LNCAP (cell line): ENCODE measurements around the gene SLIT1.

Source experiments
- TF ChIP-seq, protein P1 (sequence below): fragments of 450-650 bp; IDR thresholded peaks from 2 replicates; pipeline ENCODE4 v1.5.1; 2017; ENCODE audit warnings: mild to moderate bottlenecking

SLIT1 gene

DNA sequence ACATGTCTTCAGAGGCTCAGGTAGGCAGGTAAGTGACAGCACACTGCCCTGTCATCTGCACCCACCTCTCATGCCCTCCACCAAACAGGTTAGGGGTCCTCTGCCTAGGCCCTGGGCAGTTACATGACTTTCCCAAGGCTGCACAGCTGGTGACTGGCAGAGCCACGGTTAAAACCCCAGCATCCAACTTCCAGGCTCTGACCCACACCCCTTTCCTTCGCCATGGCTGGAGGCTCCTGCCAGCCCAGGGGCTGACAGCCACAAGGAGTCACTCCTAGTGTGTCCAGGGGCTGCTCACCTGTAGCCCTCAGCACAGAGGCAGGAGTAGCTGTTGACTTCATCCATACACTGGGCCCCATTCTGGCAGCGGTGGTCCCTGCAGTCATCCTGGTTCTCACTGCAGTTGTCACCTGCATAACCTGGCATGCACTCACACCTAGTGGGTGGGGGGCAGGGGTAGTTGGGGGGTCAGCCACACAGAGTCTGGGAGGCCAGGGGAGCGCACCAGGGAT is 175.0 kb downstream of the SLIT1 start:
- TF ChIP-seq, protein P1, sequence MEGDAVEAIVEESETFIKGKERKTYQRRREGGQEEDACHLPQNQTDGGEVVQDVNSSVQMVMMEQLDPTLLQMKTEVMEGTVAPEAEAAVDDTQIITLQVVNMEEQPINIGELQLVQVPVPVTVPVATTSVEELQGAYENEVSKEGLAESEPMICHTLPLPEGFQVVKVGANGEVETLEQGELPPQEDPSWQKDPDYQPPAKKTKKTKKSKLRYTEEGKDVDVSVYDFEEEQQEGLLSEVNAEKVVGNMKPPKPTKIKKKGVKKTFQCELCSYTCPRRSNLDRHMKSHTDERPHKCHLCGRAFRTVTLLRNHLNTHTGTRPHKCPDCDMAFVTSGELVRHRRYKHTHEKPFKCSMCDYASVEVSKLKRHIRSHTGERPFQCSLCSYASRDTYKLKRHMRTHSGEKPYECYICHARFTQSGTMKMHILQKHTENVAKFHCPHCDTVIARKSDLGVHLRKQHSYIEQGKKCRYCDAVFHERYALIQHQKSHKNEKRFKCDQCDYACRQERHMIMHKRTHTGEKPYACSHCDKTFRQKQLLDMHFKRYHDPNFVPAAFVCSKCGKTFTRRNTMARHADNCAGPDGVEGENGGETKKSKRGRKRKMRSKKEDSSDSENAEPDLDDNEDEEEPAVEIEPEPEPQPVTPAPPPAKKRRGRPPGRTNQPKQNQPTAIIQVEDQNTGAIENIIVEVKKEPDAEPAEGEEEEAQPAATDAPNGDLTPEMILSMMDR = no peak

DNA sequence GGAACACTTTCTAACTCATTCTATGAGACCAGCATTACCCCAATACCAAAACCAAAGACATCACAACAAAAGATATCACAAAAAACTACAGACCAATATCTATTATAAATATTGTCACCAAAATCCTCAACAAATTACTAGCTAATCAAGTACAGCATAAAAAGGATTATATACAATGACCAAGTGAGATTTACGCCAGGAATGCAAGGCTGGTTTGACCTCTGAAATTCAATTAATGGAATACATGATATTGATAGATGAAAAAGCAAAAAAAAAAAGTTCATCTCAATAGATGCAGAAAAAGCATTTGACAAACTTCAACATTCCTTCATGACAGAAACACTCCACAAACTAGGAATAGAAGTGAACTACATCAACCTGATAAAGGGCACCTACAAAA is 178.3 kb downstream of the SLIT1 start:
- TF ChIP-seq, protein P1 = no peak

DNA sequence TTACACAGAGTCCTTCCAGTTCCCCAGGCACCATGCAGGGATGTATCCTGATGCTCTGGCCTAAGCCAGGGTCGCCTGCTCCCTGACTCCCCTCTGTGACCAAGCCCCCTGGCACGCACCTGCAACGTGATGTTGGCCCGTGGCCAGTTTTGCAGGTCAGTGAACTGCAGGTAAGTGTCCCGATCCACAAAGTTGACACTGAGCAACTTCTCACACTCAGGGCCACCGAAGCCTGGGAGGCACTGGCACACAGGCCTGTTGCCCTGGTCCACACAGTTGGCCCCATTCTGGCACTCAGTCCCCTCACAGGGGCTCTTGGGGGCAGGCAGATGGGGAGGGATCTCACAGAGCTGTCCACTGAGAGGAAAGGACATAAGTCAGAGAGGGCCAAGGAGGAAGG is 179.4 kb downstream of the SLIT1 start:
- TF ChIP-seq, protein P1 = no peak

DNA sequence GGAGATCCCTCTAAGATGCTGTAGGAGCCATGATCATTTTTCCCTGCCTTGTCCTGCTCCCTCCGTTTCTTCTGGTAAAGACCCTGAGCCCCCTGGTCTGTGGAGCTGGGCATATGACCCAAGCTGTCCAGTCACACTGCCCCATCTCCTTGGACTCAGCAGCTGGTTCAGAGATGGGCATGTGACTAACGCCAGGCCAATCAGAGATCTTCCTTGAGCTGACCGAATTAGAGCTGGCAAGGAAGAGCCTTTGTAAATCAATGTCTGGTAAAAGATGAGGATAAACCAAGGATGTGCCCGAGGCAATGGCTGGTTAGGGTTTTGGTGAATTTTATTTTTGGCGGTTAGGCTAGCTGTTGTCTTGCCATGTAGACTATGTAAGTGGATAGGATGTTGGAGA is 180.4 kb downstream of the SLIT1 start:
- TF ChIP-seq, protein P1 = no peak

- TF ChIP-seq, protein P1 = no peak
Measured at GRCh38 chr10:97004591-97004990, 181.2 kb downstream of the SLIT1 start.

DNA sequence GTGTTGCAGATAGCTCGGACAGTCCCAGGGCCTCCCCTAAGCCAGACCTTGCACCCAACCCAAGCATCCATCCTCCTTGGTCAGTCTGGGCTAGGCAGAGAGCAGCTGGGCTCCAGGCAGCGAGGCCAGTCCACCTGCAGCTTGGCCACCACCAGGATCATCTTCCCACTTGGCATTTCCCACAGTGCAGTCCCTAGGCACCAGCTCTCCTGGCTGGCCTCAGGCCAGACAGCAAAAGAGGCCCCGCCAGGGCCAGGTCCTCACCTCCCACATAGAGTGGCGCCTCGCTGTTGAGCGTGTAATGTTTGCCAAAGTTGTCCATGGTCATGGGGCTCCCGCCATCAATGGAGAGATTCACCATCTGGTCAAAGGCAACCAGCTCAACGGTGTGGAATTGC is 182.0 kb downstream of the SLIT1 start:
- TF ChIP-seq, protein P1 = no peak

- TF ChIP-seq, protein P1 = no peak
Measured at GRCh38 chr10:97003151-97003803, 182.5 kb downstream of the SLIT1 start.

GRCh38 chr10:97002670-97003069 is 183.1 kb downstream of the SLIT1 start:
- TF ChIP-seq, protein P1 = no peak
